Activated CD4-positive, alpha-beta T cell treated with anti-CD3 and anti-CD28 coated beads for 48 hours (primary cell): Measurements from ENCODE around the gene CEND1.

ENCODE experiments used
- DNase-seq: peaks from one replicate; pipeline ENCODE4 v3.0.0-alpha.2; 2020

The CEND1 gene

GRCh38 chr11:811446-812245 lies 21.8 kb upstream of the CEND1 start:
- DNase-seq: no peak

- DNase-seq: no peak
These were observed 20.2 kb upstream of the CEND1 start for GRCh38 chr11:810040-810567.

GRCh38 chr11:809287-810039 lies 19.6 kb upstream of the CEND1 start, which contains the start of gene RPLP2:
TSS of gene RPLP2 (plus strand) at chr11:809967. CDS start at chr11:810235, 268 bp downstream.
- peak; percentile 98 for DNase-seq

GRCh38 chr11:808427-809286 lies 18.8 kb upstream of the CEND1 start:
- DNase-seq: peak; percentile 52

GRCh38 chr11:804599-804964 lies 14.7 kb upstream of the CEND1 start:
- no peak for DNase-seq

- DNase-seq: no peak
These were observed 14.1 kb upstream of the CEND1 start for GRCh38 chr11:803770-804598.

- DNase-seq: no peak
These were observed 13.5 kb upstream of the CEND1 start for GRCh38 chr11:803467-803742.

- no peak for DNase-seq
These were observed 13.0 kb upstream of the CEND1 start for GRCh38 chr11:802693-803466.

GRCh38 chr11:802018-802617 lies 12.2 kb upstream of the CEND1 start:
- no peak for DNase-seq

- DNase-seq: no peak
These were observed 11.3 kb upstream of the CEND1 start for GRCh38 chr11:801097-801780.

GRCh38 chr11:800473-800872 lies 10.6 kb upstream of the CEND1 start:
- DNase-seq: no peak

GRCh38 chr11:799641-800316 lies 9.9 kb upstream of the CEND1 start:
- DNase-seq: no peak

GRCh38 chr11:798093-798713 lies 8.3 kb upstream of the CEND1 start, which contains the start of gene SLC25A22:
TSS of gene SLC25A22 (minus strand) at chr11:798281. CDS start at chr11:795006, 3,275 bp downstream.
- peak; percentile 88 for DNase-seq

- DNase-seq: peak; percentile 83
These were observed 7.6 kb upstream of the CEND1 start for GRCh38 chr11:797296-798092.

GRCh38 chr11:796565-797295 lies 6.8 kb upstream of the CEND1 start:
- no peak for DNase-seq

GRCh38 chr11:795634-796564 lies 6.0 kb upstream of the CEND1 start:
- peak; percentile 90 for DNase-seq
